Chondrocyte (in vitro differentiated cells): Measurements from ENCODE around the gene CRYL1. TPM values are rescaled to one million over a fixed set of nuclear protein-coding genes. Genes with fewer than 3 reads are reported as not detected.

Source experiments
- DNase-seq: peaks from one replicate; pipeline ENCODE4 v3.0.0; 2021; ENCODE audit warnings: mixed read lengths, low spot score
- H3K27ac Mint-ChIP-seq: one replicate; pipeline ENCODE4 v1.8.0; 2021; ENCODE audit warnings: mild to moderate bottlenecking, moderate library complexity, mixed read lengths; ENCODE audit not compliant: unreplicated experiment
- H3K27me3 Mint-ChIP-seq: 2 replicates; pipeline ENCODE4 v1.8.0; 2021; ENCODE audit warnings: low read depth, mixed read lengths
- H3K36me3 Mint-ChIP-seq: 2 replicates; pipeline ENCODE4 v1.8.0; 2021; ENCODE audit warnings: low read depth, mixed read lengths
- H3K4me1 Mint-ChIP-seq: 2 replicates; pipeline ENCODE4 v1.8.0; 2021; ENCODE audit warnings: low read depth, mild to moderate bottlenecking, mixed read lengths
- H3K4me3 Mint-ChIP-seq: one replicate; pipeline ENCODE4 v1.8.0; 2021; ENCODE audit warnings: mild to moderate bottlenecking, moderate library complexity, mixed read lengths; ENCODE audit not compliant: unreplicated experiment
- H3K9me3 Mint-ChIP-seq: 2 replicates; pipeline ENCODE4 v1.8.0; 2021; ENCODE audit warnings: low read depth, mixed read lengths
- CTCF ChIP-seq: fragments of 200-600 bp; sonication (generic); IDR thresholded peaks from 2 replicates; pipeline ENCODE4 v1.5.0; 2021; ENCODE audit warnings: antibody characterized with exemption, mild to moderate bottlenecking, moderate library complexity
- total RNA-seq: library from RNA; stranded (reverse); gene quantifications from 3 replicates; pipeline ENCODE4 v1.2.1, GENCODE V29; 2021

Gene CRYL1
- total RNA-seq, 1 donor from 2014 or later: 17.0 TPM

DNA sequence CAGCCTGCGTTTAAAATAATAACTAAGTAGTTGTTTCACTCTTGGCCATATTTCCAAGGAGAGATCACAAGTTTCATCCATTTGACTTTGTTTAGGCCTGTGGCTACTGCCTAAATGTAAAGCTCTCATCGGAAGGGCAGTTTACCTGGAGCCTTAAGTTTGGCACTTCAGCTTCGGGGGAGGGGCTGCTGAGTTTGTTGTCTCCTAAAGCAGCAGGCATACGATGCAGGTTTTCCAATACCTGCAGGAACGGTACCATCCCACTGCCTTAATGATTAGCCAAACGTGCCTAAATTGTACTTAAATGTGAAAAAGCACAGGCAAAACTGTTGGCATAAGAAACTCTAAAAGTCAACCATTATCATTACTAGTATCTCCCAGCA lies 63.1 kb downstream of the CRYL1 start:
- DNase-seq: no peak
- H3K27me3 Mint-ChIP-seq: no peaks in the 10 kb centered on the region

DNA sequence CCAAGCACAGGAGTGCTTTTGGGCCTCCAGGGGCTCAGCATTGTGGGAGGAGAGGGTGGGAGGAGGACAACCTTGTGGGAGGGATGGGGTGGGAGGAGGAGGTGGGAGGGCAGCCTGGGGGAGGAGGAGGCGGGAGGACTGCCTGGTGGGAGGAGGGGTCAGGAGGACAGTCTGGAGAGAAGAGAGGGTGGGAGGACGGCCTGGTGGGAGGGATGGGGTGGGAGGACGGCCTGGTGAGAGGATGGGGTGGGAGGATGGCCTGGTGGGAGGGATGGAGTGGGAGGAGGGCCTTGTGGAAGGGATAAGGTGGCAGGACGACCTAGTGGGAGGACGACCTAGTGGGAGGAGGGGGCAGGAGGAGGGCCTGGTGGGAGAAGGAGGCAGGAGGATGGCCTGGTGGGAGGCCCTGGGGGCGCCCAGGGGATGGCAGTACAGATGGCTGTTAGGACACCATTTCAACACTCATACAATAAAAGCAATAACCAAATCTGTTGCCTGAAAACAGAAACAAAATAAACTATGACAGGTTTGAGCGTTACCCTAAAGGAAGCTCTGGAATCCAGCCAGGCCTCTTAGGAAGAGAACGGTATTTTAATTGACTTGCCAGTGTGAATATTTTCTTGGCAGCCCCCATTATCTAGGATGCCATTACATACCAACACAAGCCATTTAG lies 63.7 kb downstream of the CRYL1 start:
- Mint-ChIP-seq H3K27me3 (no peaks in the 10 kb centered on the region), H3K36me3 (no peaks in the 10 kb centered on the region), H3K4me1 (peaks cover 15% of the 10 kb centered on the region), H3K4me3 (no peak overlapping the region), H3K27ac (no peak overlapping the region), H3K9me3 (no peaks in the 10 kb centered on the region)
- no peak for TF ChIP-seq CTCF
- no peak for DNase-seq

More for the DNA sequence above, 63.1 kb downstream of the CRYL1 start:
- TF ChIP-seq CTCF: no peak
- no peak overlapping the region for H3K4me3 Mint-ChIP-seq
- H3K36me3 Mint-ChIP-seq: no peaks in the 10 kb centered on the region
- H3K27ac Mint-ChIP-seq: no peak overlapping the region
- H3K9me3 Mint-ChIP-seq: no peaks in the 10 kb centered on the region
- peaks cover 15% of the 10 kb centered on the region for H3K4me1 Mint-ChIP-seq

- peaks cover 15% of the 10 kb centered on the region for H3K4me1 Mint-ChIP-seq
- no peak for TF ChIP-seq CTCF
- DNase-seq: no peak
- H3K27ac Mint-ChIP-seq: no peak overlapping the region
- no peak overlapping the region for H3K4me3 Mint-ChIP-seq
- H3K36me3 Mint-ChIP-seq: no peaks in the 10 kb centered on the region
- no peaks in the 10 kb centered on the region for H3K9me3 Mint-ChIP-seq
- H3K27me3 Mint-ChIP-seq: no peaks in the 10 kb centered on the region
These were observed 64.2 kb downstream of the CRYL1 start for GRCh38 chr13:20461481-20461859.

DNA sequence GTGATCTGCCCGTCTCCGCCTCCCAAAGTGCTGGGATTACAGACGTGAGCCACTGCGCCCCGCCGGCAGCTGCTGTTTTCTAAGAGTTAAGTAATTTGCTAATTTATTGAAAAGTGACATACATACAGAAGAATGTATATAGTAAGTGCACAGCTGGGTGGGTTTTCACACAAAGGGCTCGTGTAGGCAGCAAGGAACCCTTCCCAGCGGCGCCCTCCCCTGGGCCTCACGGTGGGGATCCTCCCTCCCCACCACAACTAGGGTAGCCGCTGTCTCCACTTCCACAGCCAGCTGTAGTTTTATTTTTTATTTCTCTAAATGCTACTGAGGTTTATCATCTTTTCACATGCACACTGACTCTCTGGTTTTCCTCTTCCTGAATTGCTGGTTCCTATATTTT lies 64.9 kb downstream of the CRYL1 start:
- Mint-ChIP-seq H3K4me3 (no peak overlapping the region), H3K36me3 (no peaks in the 10 kb centered on the region), H3K27ac (no peak overlapping the region), H3K27me3 (no peaks in the 10 kb centered on the region), H3K9me3 (no peaks in the 10 kb centered on the region), H3K4me1 (peaks cover 15% of the 10 kb centered on the region)
- TF ChIP-seq CTCF: no peak
- DNase-seq: no peak

- peaks cover 10% of the 10 kb centered on the region for H3K9me3 Mint-ChIP-seq
- H3K27ac Mint-ChIP-seq: no peak overlapping the region
- no peak overlapping the region for H3K4me3 Mint-ChIP-seq
- peaks cover 15% of the 10 kb centered on the region for H3K4me1 Mint-ChIP-seq
- peaks cover 2% of the 10 kb centered on the region for H3K36me3 Mint-ChIP-seq
- no peaks in the 10 kb centered on the region for H3K27me3 Mint-ChIP-seq
- no peak for DNase-seq
- TF ChIP-seq CTCF: no peak
These were observed 68.0 kb downstream of the CRYL1 start for GRCh38 chr13:20457670-20458069.
